HEK293T (cell line): Measurements from ENCODE around the gene CCL26.

ENCODE experiments used
- ELF4 ChIP-seq: fragments of 450-650 bp; IDR thresholded peaks from 2 replicates; pipeline ENCODE4 v1.6.1; 2017; ENCODE audit warnings: antibody characterized with exemption
- FOXK2 ChIP-seq: fragments of 450-650 bp; IDR thresholded peaks from 2 replicates; pipeline ENCODE4 v1.6.1; 2016; ENCODE audit warnings: mild to moderate bottlenecking

- TF ChIP-seq FOXK2 (no peak), ELF4 (no peak)
These were observed 35.4 kb upstream of the CCL26 start for GRCh38 chr7:75807452-75807851.
